HFF-Myc (cell line): ENCODE data around the gene SVIL.

ENCODE experiments used
- DNase-seq: peaks from one replicate; pipeline ENCODE4 v3.0.0-alpha.2; 2011; ENCODE audit warnings: low read depth; ENCODE audit errors: extremely low read depth
- H3K4me3 ChIP-seq: replicated peaks from 2 replicates; pipeline ENCODE4 v1.5.1; 2011; ENCODE audit warnings: low read depth, mild to moderate bottlenecking, control low read depth, low read length
- CTCF ChIP-seq: IDR thresholded peaks from 2 replicates; pipeline ENCODE4 v1.5.1; 2012; ENCODE audit warnings: mild to moderate bottlenecking, low read depth, low read length, control low read depth; ENCODE audit errors: missing control alignments

The SVIL gene

GRCh38 chr10:29533046-29533445, 101.7 kb downstream of the SVIL start:
- no peak for DNase-seq
- H3K4me3 ChIP-seq: no peak overlapping the region
- no peak for TF ChIP-seq CTCF

GRCh38 chr10:29532256-29532878, 102.4 kb downstream of the SVIL start:
- H3K4me3 ChIP-seq: no peak overlapping the region
- TF ChIP-seq CTCF: no peak
- no peak for DNase-seq

- no peak for TF ChIP-seq CTCF
- DNase-seq: no peak
- H3K4me3 ChIP-seq: no peak overlapping the region
Measured at GRCh38 chr10:29530112-29530976, 104.4 kb downstream of the SVIL start.

GRCh38 chr10:29529146-29529545, 105.6 kb downstream of the SVIL start:
- no peak for DNase-seq
- H3K4me3 ChIP-seq: no peak overlapping the region
- no peak for TF ChIP-seq CTCF

- no peak overlapping the region for H3K4me3 ChIP-seq
- no peak for TF ChIP-seq CTCF
- no peak for DNase-seq
Measured at GRCh38 chr10:29525762-29526161, 109.0 kb downstream of the SVIL start.

- no peak for TF ChIP-seq CTCF
Measured at GRCh38 chr10:29524720-29525119, 110.1 kb downstream of the SVIL start.

GRCh38 chr10:29524294-29524693, 110.5 kb downstream of the SVIL start:
- no peak for DNase-seq
- H3K4me3 ChIP-seq: no peak overlapping the region
- TF ChIP-seq CTCF: no peak

More at GRCh38 chr10:29524720-29525119, 110.1 kb downstream of the SVIL start:
- H3K4me3 ChIP-seq: no peak overlapping the region
- DNase-seq: no peak
